H9 (cell line): ENCODE measurements around the gene NBPF4. TPM values are rescaled to one million over a fixed set of nuclear protein-coding genes. Genes with fewer than 3 reads are reported as not detected.
"Not testable (repeated sequence)": the region's sequence is repeated elsewhere in the genome, so short reads cannot be mapped to it uniquely, and the experiment has no call there.

ENCODE experiments used
- DNase-seq: peaks from one replicate; pipeline ENCODE4 v3.0.0-alpha.2; 2017
- H2AFZ ChIP-seq: one replicate; pipeline ENCODE4 v1.6.1; 2013; ENCODE audit warnings: mild to moderate bottlenecking, low read length, control low read depth, moderate library complexity
- H2AK5ac ChIP-seq: 2 replicates; pipeline ENCODE4 v1.6.1; 2013; ENCODE audit warnings: low read length, control low read depth, mixed read lengths; ENCODE audit not compliant: insufficient read length
- H2BK120ac ChIP-seq: one replicate; pipeline ENCODE4 v1.6.1; 2013; ENCODE audit warnings: low read depth, mild to moderate bottlenecking, low read length, control low read depth, inconsistent platforms; ENCODE audit not compliant: poor library complexity, severe bottlenecking
- H2BK12ac ChIP-seq: 2 replicates; pipeline ENCODE4 v1.6.1; 2013; ENCODE audit warnings: low read length, control low read depth, mixed read lengths, low read depth; ENCODE audit not compliant: insufficient read length
- H2BK15ac ChIP-seq: 2 replicates; pipeline ENCODE4 v1.6.1; 2013; ENCODE audit warnings: low read depth, low read length, control low read depth
- H2BK20ac ChIP-seq: one replicate; pipeline ENCODE4 v1.6.1; 2013; ENCODE audit warnings: low read depth, mild to moderate bottlenecking, low read length, control low read depth, inconsistent platforms; ENCODE audit not compliant: poor library complexity, severe bottlenecking
- H2BK5ac ChIP-seq: 2 replicates; pipeline ENCODE4 v1.6.1; 2013; ENCODE audit warnings: low read length, control low read depth, mixed read lengths; ENCODE audit not compliant: insufficient read length
- H3K14ac ChIP-seq: 2 replicates; pipeline ENCODE4 v1.6.1; 2013; ENCODE audit warnings: low read length, control low read depth; ENCODE audit not compliant: insufficient read depth
- H3K18ac ChIP-seq: 2 replicates; pipeline ENCODE4 v1.6.1; 2013; ENCODE audit warnings: low read depth, mild to moderate bottlenecking, mixed read lengths, low read length, control low read depth; ENCODE audit not compliant: insufficient read length
- H3K23ac ChIP-seq: 2 replicates; pipeline ENCODE4 v1.6.1; 2013; ENCODE audit warnings: low read length, control low read depth, mixed read lengths, low read depth; ENCODE audit not compliant: insufficient read length
- H3K23me2 ChIP-seq: 2 replicates; pipeline ENCODE4 v1.6.1; 2013; ENCODE audit warnings: low read depth, mild to moderate bottlenecking, mixed read lengths, low read length, control low read depth; ENCODE audit not compliant: insufficient read length, poor library complexity, severe bottlenecking
- H3K27ac ChIP-seq: 2 replicates; pipeline ENCODE4 v1.5.1; 2013; ENCODE audit warnings: low read length, control low read depth, mixed read lengths, low read depth; ENCODE audit not compliant: insufficient read length
- H3K27me3 ChIP-seq: 2 replicates; pipeline ENCODE4 v1.6.1; 2013; ENCODE audit warnings: low read length, control low read depth, inconsistent platforms; ENCODE audit not compliant: insufficient read depth
- H3K4ac ChIP-seq: 2 replicates; pipeline ENCODE4 v1.6.1; 2013; ENCODE audit warnings: low read depth, mild to moderate bottlenecking, control low read depth, inconsistent platforms, low read length, moderate library complexity
- H3K4me1 ChIP-seq: 2 replicates; pipeline ENCODE4 v1.6.1; 2013; ENCODE audit warnings: low read length, control low read depth, inconsistent platforms; ENCODE audit not compliant: insufficient read depth
- H3K4me2 ChIP-seq: 2 replicates; pipeline ENCODE4 v1.6.1; 2013; ENCODE audit warnings: low read length, control low read depth, mixed read lengths; ENCODE audit not compliant: insufficient read length, insufficient read depth
- H3K56ac ChIP-seq: 2 replicates; pipeline ENCODE4 v1.6.1; 2013; ENCODE audit warnings: low read depth, mild to moderate bottlenecking, mixed read lengths, low read length, control low read depth; ENCODE audit not compliant: insufficient read length
- H3K79me1 ChIP-seq: 2 replicates; pipeline ENCODE4 v1.6.1; 2013; ENCODE audit warnings: low read depth, mild to moderate bottlenecking, moderate library complexity, low read length, control low read depth, inconsistent platforms; ENCODE audit not compliant: insufficient read depth, poor library complexity, severe bottlenecking
- H3K79me2 ChIP-seq: 2 replicates; pipeline ENCODE4 v1.6.1; 2013; ENCODE audit warnings: low read length, control low read depth, inconsistent platforms; ENCODE audit not compliant: insufficient read depth
- H3K9ac ChIP-seq: 2 replicates; pipeline ENCODE4 v1.6.1; 2013; ENCODE audit warnings: low read length, control low read depth, mixed read lengths; ENCODE audit not compliant: insufficient read length; ENCODE audit errors: extremely low read depth
- H3K9me3 ChIP-seq: one replicate; pipeline ENCODE4 v1.6.1; 2013; ENCODE audit warnings: low read depth, low read length, inconsistent platforms; ENCODE audit not compliant: control insufficient read depth
- H3T11ph ChIP-seq: one replicate; pipeline ENCODE4 v1.6.1; 2013; ENCODE audit warnings: mild to moderate bottlenecking, low read length, control low read depth, inconsistent platforms
- H4K20me1 ChIP-seq: one replicate; pipeline ENCODE4 v1.6.1; 2013; ENCODE audit not compliant: control insufficient read depth, insufficient read length, insufficient read depth
- H4K5ac ChIP-seq: 2 replicates; pipeline ENCODE4 v1.6.1; 2013; ENCODE audit warnings: low read depth, mild to moderate bottlenecking, mixed read lengths, low read length, control low read depth; ENCODE audit not compliant: insufficient read length
- H4K8ac ChIP-seq: replicated peaks from 2 replicates; pipeline ENCODE4 v1.6.1; 2013; ENCODE audit warnings: low read length, control low read depth, mixed read lengths, low read depth; ENCODE audit not compliant: insufficient read length
- H4K91ac ChIP-seq: 2 replicates; pipeline ENCODE4 v1.6.1; 2013; ENCODE audit warnings: low read depth, mild to moderate bottlenecking, moderate library complexity, mixed read lengths, low read length, control low read depth; ENCODE audit not compliant: insufficient read length
- H3K27ac Mint-ChIP-seq, 3 experiments: 2 replicates in 2 of 3; 3 replicates in 1 of 3; pipeline ENCODE4 v1.8.0; 2020 to 2021; ENCODE audit warnings: mixed read lengths in 3 of 3, mild to moderate bottlenecking in 1 of 3, moderate library complexity in 1 of 3
- H3K27me3 Mint-ChIP-seq: 2 replicates; pipeline ENCODE4 v1.8.0; 2021; ENCODE audit warnings: low read depth, mild to moderate bottlenecking, moderate library complexity, mixed read lengths
- H3K36me3 Mint-ChIP-seq, 3 experiments: 2 replicates in 2 of 3; 3 replicates in 1 of 3; pipeline ENCODE4 v1.8.0; 2020 to 2021; ENCODE audit warnings: low read depth in 3 of 3, mixed read lengths in 3 of 3; ENCODE audit not compliant: insufficient read depth in 1 of 3
- H3K4me1 Mint-ChIP-seq, 2 experiments: 2 replicates each; pipeline ENCODE4 v1.8.0; 2020; ENCODE audit warnings: mixed read lengths in 2 of 2
- H3K4me3 Mint-ChIP-seq, 2 experiments: 2 replicates in 1 of 2; 3 replicates in 1 of 2; pipeline ENCODE4 v1.8.0; 2020 to 2021; ENCODE audit warnings: mild to moderate bottlenecking in 2 of 2, mixed read lengths in 2 of 2, moderate library complexity in 1 of 2
- H3K9me3 Mint-ChIP-seq, 2 experiments: 2 replicates in 1 of 2; 3 replicates in 1 of 2; pipeline ENCODE4 v1.8.0; 2020; ENCODE audit warnings: mild to moderate bottlenecking in 2 of 2, mixed read lengths in 2 of 2, moderate library complexity in 1 of 2
- WGBS: extraction: QIAGEN DNeasy Blood & Tissue Kit; methylation state at CpG from one replicate; pipeline ENCODE4 v1.1.7; 2013; ENCODE audit warnings: missing lambda C conversion rate, low lambda C conversion rate, mixed read lengths; ENCODE audit not compliant: insufficient read length; ENCODE audit errors: extremely low coverage; 5-methylcytosine and 5-hydroxymethylcytosine counted together
- total RNA-seq: library from RNA; stranded (reverse); gene quantifications from 2 replicates; pipeline ENCODE4 v1.2.1, GENCODE V29; 2021

NBPF4 gene
- total RNA-seq, 1 experiment from 2014 or later: not detected

GRCh38 chr1:108227772-108228171, 16.1 kb downstream of the NBPF4 start:
- not testable (repeated sequence) for H3K79me1 ChIP-seq, H2BK120ac ChIP-seq, H2AK5ac ChIP-seq, H3K9me3 Mint-ChIP-seq, H3K27me3 Mint-ChIP-seq, H4K5ac ChIP-seq, H3K14ac ChIP-seq, H3K79me2 ChIP-seq, H3K18ac ChIP-seq, H3K56ac ChIP-seq, H3K23ac ChIP-seq, H3K4me1 ChIP-seq, H3K9ac ChIP-seq, H4K20me1 ChIP-seq, DNase-seq, H3K23me2 ChIP-seq, H3K4me1 Mint-ChIP-seq, H2AFZ ChIP-seq, H3K27me3 ChIP-seq, H3K9me3 ChIP-seq, H3K4me3 Mint-ChIP-seq, H2BK20ac ChIP-seq, H4K91ac ChIP-seq, H3K4ac ChIP-seq, H2BK12ac ChIP-seq, H2BK5ac ChIP-seq, H3K27ac Mint-ChIP-seq, H3T11ph ChIP-seq, H2BK15ac ChIP-seq, H4K8ac ChIP-seq, H3K27ac ChIP-seq, H3K36me3 Mint-ChIP-seq, H3K4me2 ChIP-seq
- WGBS: no CpG with 5 or more reads among the region's 7 CpGs

GRCh38 chr1:108226855-108227254, 17.0 kb downstream of the NBPF4 start:
- H3T11ph ChIP-seq, H2BK5ac ChIP-seq, H3K4ac ChIP-seq, H2AK5ac ChIP-seq, H4K20me1 ChIP-seq, H3K14ac ChIP-seq, H3K36me3 Mint-ChIP-seq, H3K27me3 Mint-ChIP-seq, H2BK20ac ChIP-seq, H2BK120ac ChIP-seq, H3K56ac ChIP-seq, H3K27ac Mint-ChIP-seq, H2BK12ac ChIP-seq, H3K9me3 ChIP-seq, H3K79me2 ChIP-seq, H2BK15ac ChIP-seq, H3K18ac ChIP-seq, H3K4me1 ChIP-seq, H3K79me1 ChIP-seq, DNase-seq, H4K91ac ChIP-seq, H4K8ac ChIP-seq, H3K23me2 ChIP-seq, H3K9me3 Mint-ChIP-seq, H3K27me3 ChIP-seq, H3K9ac ChIP-seq, H3K27ac ChIP-seq, H3K4me3 Mint-ChIP-seq, H3K4me2 ChIP-seq, H3K23ac ChIP-seq, H3K4me1 Mint-ChIP-seq, H2AFZ ChIP-seq, H4K5ac ChIP-seq: not testable (repeated sequence)
- no CpG with 5 or more reads among the region's 4 CpGs for WGBS
